Ecto neural progenitor cell (in vitro differentiated cells): Measurements from ENCODE around the gene PRR33.

Experiments
- DNase-seq: peaks from one replicate; pipeline ENCODE4 v3.0.0-alpha.2; 2018; ENCODE audit warnings: low spot score

Gene PRR33

GRCh38 chr11:1847006-1847735 lies 44.5 kb downstream of the PRR33 start:
- no peak for DNase-seq

- no peak for DNase-seq
Observed at GRCh38 chr11:1846453-1846932, 45.2 kb downstream of the PRR33 start.

GRCh38 chr11:1845561-1846452 lies 45.9 kb downstream of the PRR33 start:
- no peak for DNase-seq

GRCh38 chr11:1845095-1845429 lies 46.6 kb downstream of the PRR33 start:
- DNase-seq = no peak

- no peak for DNase-seq
Observed at GRCh38 chr11:1844221-1845094, 47.2 kb downstream of the PRR33 start.

- DNase-seq = no peak
Observed at GRCh38 chr11:1843796-1844195, 47.9 kb downstream of the PRR33 start.

- no peak for DNase-seq
Observed at GRCh38 chr11:1843098-1843473, 48.6 kb downstream of the PRR33 start.

- DNase-seq = no peak
Observed at GRCh38 chr11:1842149-1843097, 49.3 kb downstream of the PRR33 start.

- DNase-seq = no peak
Observed at GRCh38 chr11:1841511-1842148, 50.1 kb downstream of the PRR33 start.

GRCh38 chr11:1840780-1841480 lies 50.8 kb downstream of the PRR33 start:
- no peak for DNase-seq

- DNase-seq = no peak
Observed at GRCh38 chr11:1839924-1840779, 51.5 kb downstream of the PRR33 start.

GRCh38 chr11:1839204-1839923 lies 52.3 kb downstream of the PRR33 start:
- DNase-seq = no peak

- DNase-seq = no peak
Observed at GRCh38 chr11:1838426-1839144, 53.1 kb downstream of the PRR33 start, which contains the start of gene TNNI2. TNNI2 (plus strand) TSS chr11:1838981; CDS start chr11:1839697, 716 bp downstream.
